ENCODE measurements around the gene ARID4A.
A peak's percentile ranks its signal among the peaks of the same experiment; 100 is the strongest.
"Not testable (repeated sequence)": the region's sequence is repeated elsewhere in the genome, so short reads cannot be mapped to it uniquely, and the experiment has no call there.

The ARID4A gene

DNA sequence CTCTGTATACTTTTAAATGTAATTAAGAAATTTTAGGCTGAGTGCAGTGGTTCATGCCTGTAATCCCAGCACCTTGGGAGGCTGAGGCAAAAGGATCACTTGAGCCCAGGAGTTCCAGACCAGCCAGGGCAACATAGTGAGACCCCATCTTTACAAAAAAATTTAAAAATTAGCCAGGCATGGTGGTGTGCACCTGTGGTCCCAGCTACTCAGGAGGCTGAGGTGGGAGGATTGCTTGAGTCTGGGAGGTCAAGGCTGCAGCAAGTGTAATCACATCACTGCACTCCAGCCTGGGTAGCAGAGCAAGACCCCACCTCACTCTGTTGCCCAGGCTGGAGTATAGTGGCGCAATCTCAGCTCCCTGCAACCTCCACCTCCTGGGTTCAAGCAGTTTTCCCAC lies 63.9 kb downstream of the ARID4A start:
- DNase-seq (ENCODE audit: low read depth), result not testable (repeated sequence)

DNA sequence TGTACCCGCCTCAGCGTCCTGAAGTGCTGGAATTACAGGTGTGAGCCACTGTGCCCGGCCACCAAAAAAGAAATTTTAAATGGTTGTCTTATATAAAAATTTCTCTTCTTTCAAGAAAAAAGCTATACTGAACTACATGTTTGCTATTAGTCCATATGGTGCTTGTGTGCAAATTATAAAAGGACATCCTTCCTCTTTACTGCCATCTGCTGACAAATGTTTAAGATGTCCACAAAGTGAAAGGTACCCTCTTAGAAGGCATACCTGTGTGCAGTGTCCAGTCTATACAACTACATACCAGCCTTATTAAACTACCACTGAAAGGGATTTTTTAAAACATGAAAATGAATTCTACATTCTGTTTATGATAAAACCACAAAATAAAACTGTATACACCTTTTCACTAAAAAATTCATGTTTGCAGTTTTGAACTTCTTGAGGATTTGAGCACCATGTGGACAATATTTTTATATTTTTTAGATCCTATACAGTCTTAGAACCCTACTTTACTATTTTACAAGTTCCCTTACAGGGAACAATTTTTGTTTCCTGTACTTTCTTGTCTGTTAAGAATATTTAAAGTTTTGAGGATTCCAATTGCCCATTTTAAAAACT lies 64.5 kb downstream of the ARID4A start:
- DNase-seq (ENCODE audit: low read depth), result no peak

GRCh38 chr14:58364316-58364715 lies 66.0 kb downstream of the ARID4A start:
- DNase-seq (ENCODE audit: low read depth), result no peak

- DNase-seq (ENCODE audit: low read depth), result no peak
These were observed 68.9 kb downstream of the ARID4A start for GRCh38 chr14:58367296-58367695.

DNA sequence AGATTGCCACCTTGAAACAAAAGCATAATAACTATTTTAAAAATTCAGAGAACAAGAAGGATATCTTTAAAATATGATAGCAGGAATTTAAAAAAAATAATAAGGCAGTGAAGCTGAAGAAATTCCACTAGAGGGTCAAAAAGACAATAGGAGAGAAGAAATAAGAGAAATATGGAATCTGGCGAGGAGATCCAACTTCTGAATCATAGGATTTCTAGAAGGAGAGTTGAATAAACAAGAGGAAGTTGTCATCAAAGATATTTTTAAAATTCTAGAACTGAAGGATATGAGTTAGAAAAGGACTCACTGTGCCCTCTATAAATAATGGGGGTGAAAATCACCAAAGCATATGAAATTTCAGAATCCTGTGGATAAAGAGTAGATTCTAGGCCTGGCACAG lies 70.6 kb downstream of the ARID4A start:
- DNase-seq (ENCODE audit: low read depth), result no peak

GRCh38 chr14:58376791-58377190 lies 78.4 kb downstream of the ARID4A start:
- no peak for DNase-seq (ENCODE audit: low read depth)

DNA sequence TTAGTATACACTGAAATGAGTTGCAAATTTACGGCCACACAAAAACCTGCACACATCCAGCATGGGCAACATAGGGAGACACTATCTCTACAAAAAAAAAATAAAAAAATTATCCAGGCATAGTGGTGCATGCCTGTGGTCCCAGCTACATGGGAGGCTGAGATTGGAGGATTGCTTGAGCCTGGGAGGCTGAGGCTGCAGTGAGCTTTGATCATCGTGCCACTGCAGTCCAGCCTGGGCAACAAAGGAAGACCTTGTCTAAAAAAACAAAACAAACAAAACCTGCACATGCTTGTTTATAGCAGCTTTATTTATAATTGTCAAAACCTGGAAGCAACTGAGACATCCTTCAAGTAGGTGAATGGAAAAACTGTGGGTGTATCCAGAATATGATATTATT lies 92.5 kb downstream of the ARID4A start:
- DNase-seq (ENCODE audit: low read depth), result no peak

DNA sequence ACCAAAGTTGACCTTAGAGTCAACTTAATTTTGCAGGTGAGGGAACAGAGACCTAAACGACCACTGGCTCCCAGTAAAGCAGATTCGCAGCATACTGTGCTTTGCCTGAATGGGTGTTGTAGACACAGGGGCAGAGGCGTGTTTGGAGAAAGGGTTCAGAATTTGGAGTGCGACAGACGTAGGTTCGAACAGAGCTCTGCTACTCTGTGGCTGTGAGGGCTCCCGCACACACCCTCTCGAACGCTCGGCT lies 97.1 kb downstream of the ARID4A start:
- no peak for DNase-seq (ENCODE audit: low read depth)

- DNase-seq (ENCODE audit: low read depth), result peak; percentile 58
These were observed 97.7 kb downstream of the ARID4A start, which contains the start of gene TOMM20L for GRCh38 chr14:58395812-58396788. Gene TOMM20L, plus strand, starts transcription at chr14:58395930. Its CDS starts 28 bp downstream, at chr14:58395958.

- no peak for DNase-seq (ENCODE audit: low read depth)
These were observed 98.8 kb downstream of the ARID4A start for GRCh38 chr14:58397156-58397555.

- no peak for DNase-seq (ENCODE audit: low read depth)
These were observed 100.1 kb downstream of the ARID4A start for GRCh38 chr14:58398495-58398894.

- no peak for DNase-seq (ENCODE audit: low read depth)
These were observed 100.5 kb downstream of the ARID4A start for GRCh38 chr14:58398895-58399294.

DNA sequence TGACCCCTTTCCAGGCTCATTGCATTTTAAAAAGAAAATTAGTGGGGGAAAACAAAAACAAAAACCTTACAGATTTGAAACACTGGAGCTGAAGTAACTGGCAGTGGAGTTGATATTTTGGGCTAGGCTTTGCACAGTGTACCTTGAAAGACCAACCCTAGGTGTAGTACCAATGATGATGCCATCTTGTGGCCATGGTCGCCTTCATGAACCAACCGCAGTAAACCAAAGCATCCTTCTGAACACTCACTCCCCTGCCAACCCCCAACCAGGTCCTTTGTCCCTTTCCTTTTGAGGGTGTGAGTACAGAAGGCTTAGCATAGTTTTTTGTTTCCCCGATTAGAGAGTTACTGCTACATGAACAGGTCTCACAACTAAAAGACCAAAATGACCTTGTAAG lies 103.2 kb downstream of the ARID4A start:
- no peak for DNase-seq (ENCODE audit: low read depth)

GRCh38 chr14:58408681-58409215 lies 110.4 kb downstream of the ARID4A start:
- DNase-seq (ENCODE audit: low read depth), result no peak

DNA sequence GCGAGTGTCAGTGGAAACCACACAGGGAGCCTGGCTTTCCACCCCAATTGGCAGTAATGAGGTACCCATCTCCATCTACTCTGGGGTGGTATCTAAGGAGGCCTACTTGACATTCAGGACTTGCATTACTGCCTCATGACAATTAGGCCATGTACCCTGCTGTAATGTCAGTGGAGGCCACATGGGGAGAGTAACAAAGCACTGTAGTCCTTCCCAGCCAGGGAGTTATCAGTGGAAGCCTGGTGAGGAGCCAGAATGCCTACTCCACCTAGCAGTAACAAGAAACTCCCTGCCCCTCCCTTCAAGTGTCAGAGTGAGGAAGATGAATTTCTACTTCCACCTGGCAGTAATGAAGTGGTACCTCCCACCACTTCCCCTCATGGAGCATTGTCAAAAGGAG lies 116.5 kb downstream of the ARID4A start:
- no peak for DNase-seq (ENCODE audit: low read depth)

DNA sequence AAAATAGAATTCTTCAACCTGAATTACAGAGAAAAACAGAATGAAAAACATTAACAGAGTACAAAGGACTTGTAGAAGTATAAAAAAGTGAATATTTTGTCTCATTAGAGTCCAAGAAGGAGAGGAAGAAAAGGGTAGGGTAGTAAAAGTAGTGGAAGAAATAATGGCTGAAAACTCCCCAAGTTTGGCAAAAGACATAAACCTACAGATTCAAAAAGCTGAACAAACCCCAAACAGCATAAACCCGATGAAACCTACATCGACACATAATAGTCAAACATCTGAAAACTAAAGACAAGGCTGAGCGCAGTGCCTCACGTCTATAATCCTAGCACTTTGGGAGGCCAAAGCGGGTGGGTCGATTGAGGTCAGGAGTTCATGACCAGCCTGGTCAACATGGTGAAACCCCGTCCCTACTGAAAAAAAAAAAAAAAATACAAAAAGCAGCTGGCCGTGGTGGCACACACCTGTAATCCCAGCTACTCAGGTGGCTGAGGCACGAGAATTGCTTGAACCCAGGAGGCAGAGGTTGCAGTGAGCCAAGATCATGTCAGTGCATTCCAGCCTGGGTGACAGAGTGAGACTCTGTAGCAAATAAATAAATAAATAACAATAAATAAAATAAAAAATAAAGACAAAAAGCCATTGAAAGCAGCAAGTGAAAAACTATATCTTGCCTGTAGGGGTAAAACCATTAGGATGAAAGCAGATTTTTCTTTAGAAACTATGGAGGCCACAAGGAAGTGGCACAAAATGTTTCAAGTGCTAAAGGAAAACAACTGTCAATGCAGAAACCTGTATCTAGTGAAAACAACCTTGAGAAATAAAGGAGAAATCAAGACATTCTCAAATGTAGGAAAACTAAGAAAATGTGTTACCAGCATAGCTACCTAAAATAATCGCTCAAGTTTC lies 117.5 kb downstream of the ARID4A start:
- DNase-seq (ENCODE audit: low read depth), result no peak

GRCh38 chr14:58416934-58417333 lies 118.6 kb downstream of the ARID4A start:
- DNase-seq (ENCODE audit: low read depth), result not testable (repeated sequence)

Measured in stimulated activated CD8-positive, alpha-beta memory T cell treated with anti-CD3 and anti-CD28 coated beads, Interleukin-12 subunit alpha, Interleukin-12 subunit beta, amount 100 ng/mL, for 4 hours (primary cell).